ENCODE results near the gene VIPAS39.

The VIPAS39 gene

DNA sequence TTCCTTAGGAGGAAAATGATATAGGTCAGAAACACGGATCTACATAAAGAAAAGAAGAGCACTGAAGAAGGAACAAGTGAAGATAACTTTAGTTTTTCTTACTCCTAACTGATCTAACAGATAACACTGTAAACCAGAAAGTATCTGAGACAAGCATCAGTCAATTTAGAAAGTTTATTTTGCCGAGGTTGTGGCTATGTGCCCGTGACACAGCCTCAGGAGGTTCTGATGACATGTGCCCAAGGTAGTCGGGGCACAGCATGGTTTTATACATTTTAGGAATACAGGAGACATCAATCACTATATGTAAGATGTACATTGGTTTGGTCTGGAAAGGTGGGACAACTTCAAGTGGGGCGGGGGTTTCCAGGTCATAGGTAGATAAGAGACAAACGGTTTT, 57.2 kb downstream of the VIPAS39 start:
- no peak for DNase-seq

DNA sequence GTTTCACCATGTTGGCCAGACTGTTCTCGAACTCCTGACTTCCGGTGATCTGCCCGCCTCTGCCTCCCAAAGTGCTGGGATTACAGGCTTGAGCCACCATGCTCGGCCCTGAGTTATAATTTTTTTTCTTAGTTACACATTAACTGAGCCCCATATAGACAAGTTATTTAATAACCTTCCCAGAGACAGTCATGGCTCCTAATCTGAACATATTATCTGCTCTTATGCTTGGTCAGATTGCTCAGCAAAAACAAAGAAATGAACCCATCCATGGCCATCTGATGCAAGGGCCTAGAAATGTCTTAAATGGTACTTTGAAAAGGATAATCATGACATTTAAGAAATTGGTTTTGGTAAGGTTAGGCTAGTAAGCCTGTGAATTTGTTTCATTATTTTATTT, 67.2 kb downstream of the VIPAS39 start:
- DNase-seq, result no peak

DNA sequence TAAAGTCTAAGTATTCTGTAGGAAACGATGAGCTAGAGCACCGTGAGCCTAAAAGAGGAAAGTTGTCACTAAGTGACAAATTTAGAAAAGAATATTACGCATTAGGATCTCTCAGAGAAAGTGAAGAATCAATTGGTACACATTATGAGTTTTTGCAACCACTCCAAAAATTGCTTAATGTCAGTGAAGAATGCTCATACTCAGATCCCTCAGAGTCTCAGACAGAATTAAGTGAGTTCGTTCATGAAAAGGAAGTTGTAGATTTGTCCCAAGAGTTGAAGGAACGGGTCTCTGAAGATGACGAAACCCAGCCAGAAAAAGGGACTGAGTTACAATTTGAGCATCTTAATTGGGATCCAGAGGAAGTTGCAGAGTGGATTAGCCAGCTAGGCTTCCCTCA, 78.7 kb downstream of the VIPAS39 start:
- no peak for DNase-seq

DNA sequence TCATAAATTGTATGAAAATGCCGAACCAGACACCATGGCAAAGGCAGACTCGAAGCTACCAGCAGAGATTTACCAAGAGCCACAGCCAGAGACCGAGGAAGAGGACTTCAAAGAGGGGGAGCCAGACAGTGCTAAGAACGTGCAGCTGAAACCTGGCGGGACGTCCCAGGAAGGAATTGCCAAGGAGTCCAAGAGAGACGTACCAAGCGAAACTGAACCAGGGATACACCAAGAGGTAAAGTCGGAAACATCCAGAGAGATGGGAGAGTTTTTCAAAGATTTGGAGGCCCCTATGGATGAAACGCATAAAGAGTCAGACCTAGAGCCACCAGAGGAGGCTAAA, 79.9 kb downstream of the VIPAS39 start:
- no peak for DNase-seq

DNA sequence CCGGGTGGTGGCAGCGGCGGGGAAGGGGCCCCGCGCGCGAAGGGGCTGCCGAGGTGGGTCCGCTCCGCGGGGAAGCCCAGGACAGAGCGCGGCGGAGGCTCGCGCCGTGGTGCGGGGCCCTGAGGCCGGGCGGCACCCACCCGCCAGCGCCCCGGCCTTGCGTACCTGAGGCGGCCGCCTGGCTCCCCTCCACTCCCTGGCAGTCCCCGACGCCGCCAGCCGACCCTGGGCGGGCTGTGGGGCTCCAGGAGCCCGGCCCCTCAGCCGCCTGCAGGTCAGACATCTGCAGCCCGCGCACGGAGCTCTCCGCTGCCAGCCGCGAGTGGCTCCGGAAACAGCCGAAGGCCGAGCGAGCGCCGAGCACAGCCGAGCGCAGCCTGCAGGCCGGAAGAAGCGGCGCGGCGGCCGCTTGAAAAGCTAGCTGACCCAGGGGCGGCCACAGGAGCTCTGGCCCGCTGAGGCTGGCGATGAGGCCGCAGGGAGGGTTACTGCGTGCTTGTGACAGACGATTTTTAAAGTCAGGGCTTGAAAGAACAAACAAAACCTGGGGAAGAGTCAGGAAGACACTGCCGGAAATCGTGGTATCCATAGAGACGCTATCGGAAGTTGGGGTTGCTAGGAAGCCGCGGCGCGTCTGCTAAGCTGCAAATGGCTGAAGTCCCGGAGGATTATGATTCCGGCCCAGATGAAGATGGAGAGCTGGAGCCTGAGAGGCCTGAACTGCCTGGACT, 80.5 kb downstream of the VIPAS39 start, which contains the start of the genes SAMD15 and TMED8:
TSS of gene SAMD15 (plus strand) at position 609 of the 731 bp plus-strand sequence. CDS start at position 649, 40 bp downstream.
TSS of gene TMED8 (minus strand) at position 324 of the 731 bp plus-strand sequence. CDS start at position 283, 41 bp downstream.
- DNase-seq, result peak; percentile 85

All from activated CD4-positive, CD25-positive, alpha-beta regulatory T cell treated with anti-CD3 and anti-CD28 coated beads, Interleukin-2, amount 50 U/mL, for 72 hours (primary cell).